ENCODE data around the gene GRB7.

Gene GRB7

GRCh38 chr17:39716073-39716818, 21.5 kb upstream of the GRB7 start:
- in situ Hi-C loops (cut with MboI; ENCODE audit: low pct_unique_long_range_greater_than_20kb, low sequenced_read_pairs, unreplicated experiment) = no loop called here
- DNase-seq (ENCODE audit: low spot score) = no peak
- no peak for TF ChIP-seq CTCF (IDR thresholded peaks at IDR 0.05; ENCODE audit: extremely low read depth, insufficient read depth, missing control alignments)

DNA sequence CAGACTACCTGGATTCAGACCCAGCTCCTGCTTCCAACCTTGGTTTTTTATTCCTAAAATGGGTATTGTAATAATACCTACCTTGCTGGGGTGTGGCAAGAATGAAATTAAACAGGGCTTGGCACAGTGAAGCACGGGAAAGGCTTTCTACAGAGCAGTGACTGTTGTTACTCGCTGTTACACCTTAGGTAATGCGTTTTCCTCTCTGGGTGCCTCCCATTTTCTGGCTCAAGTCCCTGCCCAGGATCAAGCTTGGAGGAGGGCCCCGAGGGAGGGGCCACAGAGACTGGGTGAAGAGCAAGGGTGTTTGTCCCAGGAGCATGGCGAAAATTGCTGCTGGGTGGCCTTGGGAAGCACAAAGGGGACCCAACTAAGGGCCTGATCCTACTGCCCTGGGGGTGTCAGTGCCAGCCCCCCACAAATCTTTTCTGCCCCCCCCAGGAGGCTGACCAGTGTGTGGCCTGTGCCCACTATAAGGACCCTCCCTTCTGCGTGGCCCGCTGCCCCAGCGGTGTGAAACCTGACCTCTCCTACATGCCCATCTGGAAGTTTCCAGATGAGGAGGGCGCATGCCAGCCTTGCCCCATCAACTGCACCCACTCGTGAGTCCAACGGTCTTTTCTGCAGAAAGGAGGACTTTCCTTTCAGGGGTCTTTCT, 20.7 kb upstream of the GRB7 start:
- TF ChIP-seq CTCF (IDR thresholded peaks at IDR 0.05; ENCODE audit: extremely low read depth, insufficient read depth, missing control alignments) = no peak
- DNase-seq (ENCODE audit: low spot score) = no peak
- in situ Hi-C loops (cut with MboI; ENCODE audit: low pct_unique_long_range_greater_than_20kb, low sequenced_read_pairs, unreplicated experiment) = no loop called here

DNA sequence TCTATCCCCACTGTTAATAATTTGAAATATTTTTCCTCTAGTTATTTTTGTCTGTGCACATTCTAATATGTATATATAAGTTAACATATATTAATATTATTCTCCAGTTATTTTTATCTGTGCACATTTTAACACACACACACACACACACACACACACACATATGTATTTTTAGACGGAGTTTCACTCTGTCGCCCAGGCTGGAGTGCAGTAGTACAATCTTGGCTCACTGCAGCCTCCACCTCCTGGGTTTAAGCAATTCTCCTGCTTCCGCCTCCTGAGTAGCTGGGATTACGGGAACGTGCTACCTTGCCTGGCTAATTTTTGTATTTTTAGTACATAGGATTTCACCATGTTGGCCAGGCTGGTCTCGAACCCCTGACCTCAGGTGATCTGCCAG, 20.1 kb upstream of the GRB7 start:
- in situ Hi-C loops (cut with MboI; ENCODE audit: low pct_unique_long_range_greater_than_20kb, low sequenced_read_pairs, unreplicated experiment) = no loop called here
- DNase-seq (ENCODE audit: low spot score) = no peak
- no peak for TF ChIP-seq CTCF (IDR thresholded peaks at IDR 0.05; ENCODE audit: extremely low read depth, insufficient read depth, missing control alignments)

GRCh38 chr17:39719563-39720355, 18.0 kb upstream of the GRB7 start:
- TF ChIP-seq CTCF (IDR thresholded peaks at IDR 0.05; ENCODE audit: extremely low read depth, insufficient read depth, missing control alignments) = no peak
- DNase-seq (ENCODE audit: low spot score) = no peak
- in situ Hi-C loops (cut with MboI; ENCODE audit: low pct_unique_long_range_greater_than_20kb, low sequenced_read_pairs, unreplicated experiment) = no loop called here

DNA sequence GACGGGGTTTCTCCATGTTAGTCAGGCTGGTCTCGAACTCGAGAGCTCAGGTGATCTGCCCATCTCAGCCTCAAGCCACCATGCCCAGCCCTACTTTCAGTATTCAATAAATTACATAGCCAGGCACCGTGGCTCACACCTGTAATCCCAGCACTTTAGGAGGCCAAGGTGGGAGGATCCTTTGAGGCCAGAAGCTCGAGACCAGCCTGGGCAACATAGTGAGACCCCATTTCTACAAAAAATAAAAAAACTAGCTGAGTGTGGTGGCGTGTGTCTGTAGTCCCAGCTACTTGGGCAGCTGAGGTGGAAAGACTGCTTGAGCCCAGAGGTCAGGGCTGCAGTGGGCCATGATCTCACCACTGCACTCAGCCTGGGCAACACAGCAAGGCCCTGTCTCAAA, 15.6 kb upstream of the GRB7 start:
- TF ChIP-seq CTCF (IDR thresholded peaks at IDR 0.05; ENCODE audit: extremely low read depth, insufficient read depth, missing control alignments) = no peak
- DNase-seq (ENCODE audit: low spot score) = no peak
- in situ Hi-C loops (cut with MboI; ENCODE audit: low pct_unique_long_range_greater_than_20kb, low sequenced_read_pairs, unreplicated experiment) = no loop called here

DNA sequence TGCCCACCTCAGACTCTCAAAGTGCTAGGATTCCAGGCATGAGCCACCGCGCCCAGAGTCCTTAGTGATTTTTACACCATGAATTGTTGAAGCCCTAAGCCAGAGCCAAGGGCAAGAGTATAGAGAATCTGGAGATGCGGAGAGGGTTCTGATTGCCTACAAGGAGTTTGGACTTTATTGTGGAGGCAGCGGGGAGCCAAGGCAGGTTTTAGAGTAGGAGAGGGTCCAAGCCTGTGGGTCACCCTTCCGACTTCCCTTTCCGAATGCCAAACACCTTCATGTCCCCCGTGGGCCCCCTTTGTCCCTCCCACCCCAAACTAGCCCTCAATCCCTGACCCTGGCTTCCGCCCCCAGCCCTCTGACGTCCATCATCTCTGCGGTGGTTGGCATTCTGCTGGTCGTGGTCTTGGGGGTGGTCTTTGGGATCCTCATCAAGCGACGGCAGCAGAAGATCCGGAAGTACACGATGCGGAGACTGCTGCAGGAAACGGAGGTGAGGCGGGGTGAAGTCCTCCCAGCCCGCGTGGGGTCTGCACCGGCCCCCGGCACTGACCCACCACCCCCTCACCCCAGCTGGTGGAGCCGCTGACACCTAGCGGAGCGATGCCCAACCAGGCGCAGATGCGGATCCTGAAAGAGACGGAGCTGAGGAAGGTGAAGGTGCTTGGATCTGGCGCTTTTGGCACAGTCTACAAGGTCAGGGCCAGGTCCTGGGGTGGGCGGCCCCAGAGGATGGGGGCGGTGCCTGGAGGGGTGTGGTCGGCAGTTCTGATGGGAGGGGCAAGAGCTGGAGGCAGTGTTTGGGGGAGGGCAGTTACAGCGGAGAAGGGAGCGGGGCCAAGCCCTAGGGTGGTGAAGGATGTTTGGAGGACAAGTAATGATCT, 14.5 kb upstream of the GRB7 start:
- no peak for TF ChIP-seq CTCF (IDR thresholded peaks at IDR 0.05; ENCODE audit: extremely low read depth, insufficient read depth, missing control alignments)
- no peak for DNase-seq (ENCODE audit: low spot score)
- in situ Hi-C loops (cut with MboI; ENCODE audit: low pct_unique_long_range_greater_than_20kb, low sequenced_read_pairs, unreplicated experiment) = no loop called here
